ENCODE results near the gene SRP68. TPM values are rescaled to one million over a fixed set of nuclear protein-coding genes. Genes with fewer than 3 reads are reported as not detected.
A peak's percentile ranks its signal among the peaks of the same experiment; 100 is the strongest.

Gene SRP68
- total RNA-seq, 1 donor from 2014 or later: 177 TPM

- peak overlapping the region; percentile 87 for H3K27ac Mint-ChIP-seq
- no peaks in the 10 kb centered on the region for H3K9me3 Mint-ChIP-seq
- H3K27me3 Mint-ChIP-seq (ENCODE audit: insufficient read depth): no peaks in the 10 kb centered on the region
- intact Hi-C loops (cut with micrococcal nuclease): loop anchor here (1.0 kb wide), 1 partner anchor 18 kb away; the partner anchor contains the start of genes ACOX1 and TEN1
- H3K36me3 Mint-ChIP-seq (ENCODE audit: low read depth): no peaks in the 10 kb centered on the region
- H3K4me1 Mint-ChIP-seq (ENCODE audit: low read depth): peaks cover 26% of the 10 kb centered on the region
- peak overlapping the region; percentile 65 for H3K4me3 Mint-ChIP-seq
- peak; percentile 38 for DNase-seq (ENCODE audit: low spot score)
Measured at GRCh38 chr17:75996665-75997590, 75.4 kb downstream of the SRP68 start.

GRCh38 chr17:75995385-75995925, 76.9 kb downstream of the SRP68 start:
- H3K4me3 Mint-ChIP-seq: no peak overlapping the region
- no peaks in the 10 kb centered on the region for H3K9me3 Mint-ChIP-seq
- no peak for DNase-seq (ENCODE audit: low spot score)
- H3K27me3 Mint-ChIP-seq (ENCODE audit: insufficient read depth): no peaks in the 10 kb centered on the region
- intact Hi-C loops (cut with micrococcal nuclease): no loop called here
- no peaks in the 10 kb centered on the region for H3K36me3 Mint-ChIP-seq (ENCODE audit: low read depth)
- peaks cover 26% of the 10 kb centered on the region for H3K4me1 Mint-ChIP-seq (ENCODE audit: low read depth)
- H3K27ac Mint-ChIP-seq: peak overlapping the region; percentile 69

- H3K27me3 Mint-ChIP-seq (ENCODE audit: insufficient read depth): no peaks in the 10 kb centered on the region
- H3K36me3 Mint-ChIP-seq (ENCODE audit: low read depth): no peaks in the 10 kb centered on the region
- DNase-seq (ENCODE audit: low spot score): no peak
- no peak overlapping the region for H3K27ac Mint-ChIP-seq
- H3K9me3 Mint-ChIP-seq: no peaks in the 10 kb centered on the region
- intact Hi-C loops (cut with micrococcal nuclease): no loop called here
- no peak overlapping the region for H3K4me3 Mint-ChIP-seq
- H3K4me1 Mint-ChIP-seq (ENCODE audit: low read depth): peaks cover 26% of the 10 kb centered on the region
Measured at GRCh38 chr17:75994802-75995370, 77.4 kb downstream of the SRP68 start.

- Mint-ChIP-seq H3K9me3 (no peaks in the 10 kb centered on the region), H3K36me3 (ENCODE audit: low read depth) (no peaks in the 10 kb centered on the region), H3K27ac (no peak overlapping the region), H3K4me1 (ENCODE audit: low read depth) (peaks cover 7% of the 10 kb centered on the region), H3K27me3 (ENCODE audit: insufficient read depth) (no peaks in the 10 kb centered on the region), H3K4me3 (no peak overlapping the region)
- intact Hi-C loops (cut with micrococcal nuclease): no loop called here
- DNase-seq (ENCODE audit: low spot score): no peak
Measured at GRCh38 chr17:75991396-75991795, 80.9 kb downstream of the SRP68 start.

Other genes starting within 250 kb of the SRP68 start
- 185 and 186 TPM in 2 replicates for gene UNC13D, start 228.1 kb downstream of the SRP68 start, total RNA-seq
- gene WBP2, start 217.2 kb downstream of the SRP68 start, total RNA-seq: 68.8 and 74.4 TPM in 2 replicates
- gene TRIM47, start 193.9 kb downstream of the SRP68 start, total RNA-seq: 30.5 and 32.7 TPM in 2 replicates
- gene TRIM65, start 175.6 kb downstream of the SRP68 start, total RNA-seq: 45.0 and 53.7 TPM in 2 replicates
- gene MRPL38, start 167.6 kb downstream of the SRP68 start, total RNA-seq: 151 and 160 TPM in 2 replicates
- gene FBF1, start 131.5 kb downstream of the SRP68 start, total RNA-seq: 19.4 and 20.0 TPM in 2 replicates
- gene ACOX1, start 93.4 kb downstream of the SRP68 start, total RNA-seq: 25.3 and 28.2 TPM in 2 replicates
- 10.7 and 15.4 TPM in 2 replicates for gene TEN1, start 93.3 kb downstream of the SRP68 start, total RNA-seq
- 4.9 and 5.3 TPM in 2 replicates for gene CDK3, start 71.7 kb downstream of the SRP68 start, total RNA-seq
- 0.02 and 0.05 TPM in 2 replicates for gene EVPL, start 45.2 kb downstream of the SRP68 start, total RNA-seq
- gene GALR2, start 2.3 kb upstream of the SRP68 start, total RNA-seq: 3.6 and 3.7 TPM in 2 replicates
- gene ZACN, start 6.7 kb upstream of the SRP68 start, total RNA-seq: 2.7 and 2.9 TPM in 2 replicates
- gene EXOC7, start 31.3 kb upstream of the SRP68 start, total RNA-seq: 108 and 116 TPM in 2 replicates
- gene FOXJ1, start 68.7 kb upstream of the SRP68 start, total RNA-seq: 0.10 TPM in 1 of 2 replicates, not detected in the other
- 50.4 and 51.7 TPM in 2 replicates for gene RNF157, start 168.0 kb upstream of the SRP68 start, total RNA-seq
- 206 and 217 TPM in 2 replicates for gene UBALD2, start 192.8 kb upstream of the SRP68 start, total RNA-seq
- gene QRICH2, start 235.8 kb upstream of the SRP68 start, total RNA-seq: 2.7 and 3.3 TPM in 2 replicates